ENCODE data around the gene TMEM163. TPM values are rescaled to one million over a fixed set of nuclear protein-coding genes. Genes with fewer than 3 reads are reported as not detected.

TMEM163 gene
- total and polyA plus RNA-seq, 2 donors (not counting 3 experiments of a cell fraction or from before 2014, with no cell fraction given): 1.0 to 2.8 TPM

GRCh38 chr2:134640494-134640893 lies 78.3 kb downstream of the TMEM163 start:
- intact Hi-C loops (cut with micrococcal nuclease): no loop called here
- FAIRE-seq: no peak
- Histone ChIP-seq H4K20me1 (replicated peaks; ENCODE audit: control insufficient read depth, extremely low read depth, insufficient read depth, low read length) (no peaks in the 10 kb centered on the region), H3K4me2 (ENCODE audit: insufficient read depth, low read length) (no peak overlapping the region), H3K9me1 (replicated peaks; ENCODE audit: control insufficient read depth, extremely low read depth, insufficient read depth, low read length) (no peaks in the 10 kb centered on the region), H3K9ac (replicated peaks; ENCODE audit: extremely low read depth, insufficient read depth, low read length) (no peak overlapping the region), H3K27ac (ENCODE audit: insufficient read depth, low read depth, low read length) (no peak overlapping the region), H2AFZ (ENCODE audit: low read depth, low read length) (no peak overlapping the region), H3K36me3 (ENCODE audit: control insufficient read depth in 2 of 2, extremely low read depth in 1 of 2, insufficient read depth in 2 of 2, low read length in 2 of 2) (no peaks in the 10 kb centered on the region), H3K27me3 (ENCODE audit: control insufficient read depth in 2 of 2, insufficient read depth in 2 of 2, low read length in 2 of 2) (peaks cover 8 to 27% of the 10 kb centered on the region in 2 experiments), H3K4me1 (ENCODE audit: control insufficient read depth, extremely low read depth, insufficient read depth, low read length) (no peaks in the 10 kb centered on the region), H3K9me3 (replicated peaks; ENCODE audit: control insufficient read depth, insufficient read depth, low read length) (no peaks in the 10 kb centered on the region), H3K4me3 (replicated peaks in 1 of 3; ENCODE audit: insufficient read depth in 1 of 3, low read depth in 1 of 3, low read length in 3 of 3) (no peak overlapping the region), H3K79me2 (ENCODE audit: control insufficient read depth, insufficient read depth, low read length) (no peaks in the 10 kb centered on the region)
- ChIA-PET POLR2A (no interaction called here), CTCF (no interaction called here)
- no TSS peak for BruUV-seq (replicated peaks)
- dilution Hi-C loops (cut with MboI; ENCODE audit: extremely low pct_ligation_motif_present, low sequenced_read_pairs): no loop called here
- no peak for TF ChIP-seq CTCF (IDR thresholded peaks at IDR 0.05; ENCODE audit: extremely low read depth in 1 of 2, insufficient read depth in 1 of 2, low read depth in 1 of 2, low read length in 2 of 2)
- no peak for TF ChIP-seq MAX (IDR thresholded peaks at IDR 0.05; ENCODE audit: insufficient read depth, insufficient read length)
- TF ChIP-seq POLR2AphosphoS5 (IDR thresholded peaks at IDR 0.05; ENCODE audit: insufficient read depth, low read depth, low read length): no peak
- TF ChIP-seq MYC (IDR thresholded peaks at IDR 0.05; ENCODE audit: low read depth, low read length): no peak
- no peak for TF ChIP-seq POLR2A (IDR thresholded peaks at IDR 0.05; ENCODE audit: low read depth, low read length)
- TF ChIP-seq FOS (IDR thresholded peaks at IDR 0.05; ENCODE audit: borderline replicate concordance, insufficient read depth, low read length): no peak
- no peak for TF ChIP-seq EZH2 (IDR thresholded peaks at IDR 0.05; ENCODE audit: borderline replicate concordance, low read depth, low read length, severe bottlenecking)
- DNase-seq (ENCODE audit: low read depth, low spot score): no peak
